ENCODE results near the gene PARVG.

Gene PARVG

GRCh38 chr22:44213489-44214043 is 32.8 kb downstream of the PARVG start:
- no peaks in the 10 kb centered on the region for H3K27me3 ChIP-seq
- H3K4me1 ChIP-seq (ENCODE audit: control insufficient read depth in 1 of 2, insufficient read depth in 1 of 2, low read depth in 1 of 2, low read length in 1 of 2): no peaks in the 10 kb centered on the region
- no peak overlapping the region for H3K4me3 ChIP-seq (ENCODE audit: low read depth in 1 of 2, low read length in 1 of 2)
- no peaks in the 10 kb centered on the region for H3K9me3 ChIP-seq
- H3K36me3 ChIP-seq: peaks cover 16% of the 10 kb centered on the region
- TF ChIP-seq CTCF (IDR thresholded peaks at IDR 0.05): no peak
- H3K27ac ChIP-seq: no peak overlapping the region

- Histone ChIP-seq H3K27ac (no peak overlapping the region), H3K9me3 (no peaks in the 10 kb centered on the region), H3K4me1 (ENCODE audit: control insufficient read depth in 1 of 2, insufficient read depth in 1 of 2, low read depth in 1 of 2, low read length in 1 of 2) (no peaks in the 10 kb centered on the region), H3K4me3 (ENCODE audit: low read depth in 1 of 2, low read length in 1 of 2) (no peak overlapping the region), H3K27me3 (no peaks in the 10 kb centered on the region), H3K36me3 (peaks cover 16% of the 10 kb centered on the region)
- TF ChIP-seq CTCF (IDR thresholded peaks at IDR 0.05): no peak
Observed at GRCh38 chr22:44214187-44214586, 33.5 kb downstream of the PARVG start.

- no peaks in the 10 kb centered on the region for H3K27me3 ChIP-seq
- H3K36me3 ChIP-seq: peaks cover 16% of the 10 kb centered on the region
- no peaks in the 10 kb centered on the region for H3K9me3 ChIP-seq
- H3K27ac ChIP-seq: no peak overlapping the region
- H3K4me3 ChIP-seq (ENCODE audit: low read depth in 1 of 2, low read length in 1 of 2): no peak overlapping the region
- no peak for TF ChIP-seq CTCF (IDR thresholded peaks at IDR 0.05)
- H3K4me1 ChIP-seq (ENCODE audit: control insufficient read depth in 1 of 2, insufficient read depth in 1 of 2, low read depth in 1 of 2, low read length in 1 of 2): no peaks in the 10 kb centered on the region
Observed at GRCh38 chr22:44214764-44215163, 34.0 kb downstream of the PARVG start.

GRCh38 chr22:44215287-44215686 is 34.6 kb downstream of the PARVG start:
- no peak for TF ChIP-seq CTCF (IDR thresholded peaks at IDR 0.05)

GRCh38 chr22:44217346-44217745 is 36.6 kb downstream of the PARVG start:
- no peaks in the 10 kb centered on the region for H3K4me1 ChIP-seq (ENCODE audit: control insufficient read depth in 1 of 2, insufficient read depth in 1 of 2, low read depth in 1 of 2, low read length in 1 of 2)
- H3K9me3 ChIP-seq: no peaks in the 10 kb centered on the region
- peaks cover 12% of the 10 kb centered on the region for H3K36me3 ChIP-seq
- no peak overlapping the region for H3K27ac ChIP-seq
- H3K4me3 ChIP-seq (ENCODE audit: low read depth in 1 of 2, low read length in 1 of 2): no peak overlapping the region
- TF ChIP-seq CTCF (IDR thresholded peaks at IDR 0.05): no peak
- H3K27me3 ChIP-seq: no peaks in the 10 kb centered on the region

More at GRCh38 chr22:44215287-44215686, 34.6 kb downstream of the PARVG start:
- Histone ChIP-seq H3K4me1 (ENCODE audit: control insufficient read depth in 1 of 2, insufficient read depth in 1 of 2, low read depth in 1 of 2, low read length in 1 of 2) (no peaks in the 10 kb centered on the region), H3K27me3 (no peaks in the 10 kb centered on the region), H3K27ac (no peak overlapping the region), H3K4me3 (ENCODE audit: low read depth in 1 of 2, low read length in 1 of 2) (no peak overlapping the region), H3K36me3 (peaks cover 16% of the 10 kb centered on the region), H3K9me3 (no peaks in the 10 kb centered on the region)

GRCh38 chr22:44218071-44218470 is 37.3 kb downstream of the PARVG start:
- Histone ChIP-seq H3K4me3 (ENCODE audit: low read depth in 1 of 2, low read length in 1 of 2) (no peak overlapping the region), H3K27me3 (no peaks in the 10 kb centered on the region), H3K4me1 (ENCODE audit: control insufficient read depth in 1 of 2, insufficient read depth in 1 of 2, low read depth in 1 of 2, low read length in 1 of 2) (no peaks in the 10 kb centered on the region), H3K36me3 (peaks cover 5% of the 10 kb centered on the region), H3K9me3 (no peaks in the 10 kb centered on the region), H3K27ac (no peak overlapping the region)
- no peak for TF ChIP-seq CTCF (IDR thresholded peaks at IDR 0.05)
